AG09309 (cell line): ENCODE measurements around the gene ANKRD60.

Experiments
- DNase-seq: peaks from one replicate; pipeline ENCODE4 v3.0.0-alpha.2; 2010; ENCODE audit warnings: low read depth
- H3K4me3 ChIP-seq: 2 replicates; pipeline ENCODE4 v1.5.1; 2011; ENCODE audit warnings: mild to moderate bottlenecking, low read depth, low read length, moderate library complexity; ENCODE audit not compliant: control insufficient read depth
- CTCF ChIP-seq: IDR thresholded peaks from 2 replicates; pipeline ENCODE4 v1.5.1; 2011; ENCODE audit warnings: mild to moderate bottlenecking, low read depth, low read length, inconsistent platforms; ENCODE audit not compliant: insufficient read depth, control insufficient read depth; ENCODE audit errors: missing control alignments

Gene ANKRD60

GRCh38 chr20:58244517-58245030, 16.1 kb upstream of the ANKRD60 start:
- TF ChIP-seq CTCF, result no peak
- H3K4me3 ChIP-seq, result no peak overlapping the region
- DNase-seq, result no peak

GRCh38 chr20:58243653-58244410, 15.4 kb upstream of the ANKRD60 start:
- H3K4me3 ChIP-seq, result no peak overlapping the region
- no peak for TF ChIP-seq CTCF
- no peak for DNase-seq

GRCh38 chr20:58242824-58243223, 14.4 kb upstream of the ANKRD60 start:
- TF ChIP-seq CTCF, result no peak
- no peak for DNase-seq
- H3K4me3 ChIP-seq, result no peak overlapping the region

GRCh38 chr20:58241766-58242465, 13.5 kb upstream of the ANKRD60 start:
- no peak overlapping the region for H3K4me3 ChIP-seq
- TF ChIP-seq CTCF, result no peak
- DNase-seq, result no peak

- no peak for DNase-seq
- no peak overlapping the region for H3K4me3 ChIP-seq
- TF ChIP-seq CTCF, result no peak
Measured at GRCh38 chr20:58240471-58240870, 12.0 kb upstream of the ANKRD60 start.

GRCh38 chr20:58239216-58239615, 10.8 kb upstream of the ANKRD60 start:
- DNase-seq, result no peak
- H3K4me3 ChIP-seq, result no peak overlapping the region
- TF ChIP-seq CTCF, result no peak
